ENCODE results near the gene HTR2A.

Gene HTR2A

GRCh38 chr13:46896341-46897137 lies at the start of gene HTR2A:
HTR2A (minus strand) TSS chr13:46897053; CDS start chr13:46895906, 1,147 bp downstream.
- peak; percentile 17 for DNase-seq

GRCh38 chr13:46936525-46936924 lies 39.7 kb upstream of the HTR2A start:
- no peak for DNase-seq

DNA sequence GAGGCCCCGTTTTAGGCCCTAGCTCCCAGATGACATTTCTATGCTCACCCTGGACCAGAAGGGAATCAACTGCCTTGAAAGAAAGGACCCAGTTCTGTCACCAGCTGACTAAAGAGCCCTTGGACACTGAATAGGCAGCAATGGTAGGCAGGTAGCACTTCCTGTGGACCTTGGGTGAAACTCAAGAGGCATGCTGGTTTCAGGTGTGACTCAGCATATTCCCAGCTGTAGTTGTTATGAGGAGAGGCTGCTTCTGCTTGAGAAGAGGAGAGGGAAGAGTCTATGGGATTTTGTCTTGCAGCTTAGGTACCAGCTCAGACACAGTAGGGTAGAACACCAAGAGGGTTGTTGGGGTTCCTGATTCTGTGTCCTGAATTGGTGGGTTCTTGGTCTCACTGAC lies 37.9 kb upstream of the HTR2A start:
- DNase-seq = no peak

- peak; percentile 48 for DNase-seq
These were observed 30.2 kb upstream of the HTR2A start for GRCh38 chr13:46926916-46927590.

DNA sequence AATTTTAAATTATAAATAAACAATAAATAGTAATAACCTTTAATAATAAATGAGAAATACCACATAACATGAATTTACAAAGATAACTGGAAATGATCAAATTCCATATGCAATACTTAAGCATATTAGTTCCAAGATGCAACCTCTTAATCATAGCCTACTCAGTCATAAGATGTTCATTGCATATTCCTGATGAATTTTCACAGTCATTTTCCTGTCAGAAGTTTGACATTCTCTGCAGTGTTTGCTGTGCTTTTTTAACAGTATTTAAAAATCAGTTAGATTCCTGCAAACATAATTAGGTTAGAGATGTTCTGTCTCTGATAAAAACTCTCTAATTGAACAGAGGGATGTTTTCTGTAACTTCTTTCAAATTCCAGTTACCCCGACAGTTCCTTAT lies 28.6 kb upstream of the HTR2A start:
- no peak for DNase-seq

DNA sequence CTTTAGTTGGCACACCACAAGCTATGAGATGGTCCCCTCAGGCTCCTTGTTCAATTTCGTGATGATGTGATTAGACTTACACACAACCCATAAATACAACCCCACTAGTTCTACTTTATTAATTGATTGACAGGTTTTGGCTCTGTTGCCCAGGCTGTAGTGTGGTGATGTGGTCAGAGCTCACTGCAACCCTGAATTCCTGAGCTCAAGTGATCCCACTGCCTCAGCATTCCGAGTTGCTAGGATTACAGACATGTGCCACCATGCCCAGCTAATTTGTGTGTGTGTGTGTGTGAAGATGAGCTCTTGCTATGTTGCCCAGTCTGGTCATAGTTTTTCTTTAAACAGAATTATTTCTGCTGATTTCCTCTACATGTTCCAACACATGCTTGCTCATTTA lies 17.5 kb upstream of the HTR2A start:
- DNase-seq = no peak

- DNase-seq = no peak
These were observed 16.9 kb upstream of the HTR2A start for GRCh38 chr13:46913757-46914156.

DNA sequence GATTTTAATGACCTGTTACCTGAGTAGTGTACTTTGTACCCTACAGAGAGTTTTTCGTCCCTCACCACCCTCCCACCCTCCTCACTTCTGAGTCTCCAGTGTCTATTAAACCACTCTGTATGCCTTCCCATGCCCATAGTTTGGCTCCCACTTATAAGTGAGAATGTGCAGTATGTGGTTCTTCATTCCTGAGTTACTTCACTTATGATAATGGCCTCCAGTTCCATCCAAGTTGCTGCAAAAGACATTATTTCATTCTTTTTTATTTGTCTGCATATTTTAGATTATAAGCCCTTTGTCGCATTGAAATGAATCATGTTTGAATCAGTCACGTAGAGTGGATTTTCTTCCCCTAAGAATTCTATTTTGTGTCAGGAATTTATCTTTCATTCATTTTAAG lies 12.2 kb upstream of the HTR2A start:
- no peak for DNase-seq

- DNase-seq = peak; percentile 47
These were observed 11.6 kb upstream of the HTR2A start for GRCh38 chr13:46908501-46908900.

DNA sequence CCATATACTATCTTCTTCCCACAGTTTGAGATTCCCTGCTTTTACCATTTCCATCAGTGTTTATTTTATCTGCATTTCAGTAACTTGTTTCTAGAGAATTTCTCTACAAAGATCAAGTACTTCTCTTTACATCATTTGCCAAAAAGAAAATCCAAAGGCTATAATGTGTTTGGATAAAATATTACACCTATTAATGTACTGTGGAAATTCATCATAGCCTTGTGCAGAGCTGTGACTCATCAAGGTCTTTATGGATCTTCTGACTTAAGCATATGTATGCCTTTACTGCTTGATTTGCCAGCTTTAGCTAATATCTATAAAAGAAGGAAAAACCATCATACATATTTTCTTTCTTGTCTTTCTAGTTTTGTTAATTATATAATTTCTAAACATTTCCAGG lies 9.6 kb upstream of the HTR2A start:
- DNase-seq = no peak

- DNase-seq = no peak
These were observed 8.4 kb upstream of the HTR2A start for GRCh38 chr13:46905249-46905648.

- DNase-seq = peak; percentile 40
These were observed 6.9 kb upstream of the HTR2A start for GRCh38 chr13:46903748-46904147.

DNA sequence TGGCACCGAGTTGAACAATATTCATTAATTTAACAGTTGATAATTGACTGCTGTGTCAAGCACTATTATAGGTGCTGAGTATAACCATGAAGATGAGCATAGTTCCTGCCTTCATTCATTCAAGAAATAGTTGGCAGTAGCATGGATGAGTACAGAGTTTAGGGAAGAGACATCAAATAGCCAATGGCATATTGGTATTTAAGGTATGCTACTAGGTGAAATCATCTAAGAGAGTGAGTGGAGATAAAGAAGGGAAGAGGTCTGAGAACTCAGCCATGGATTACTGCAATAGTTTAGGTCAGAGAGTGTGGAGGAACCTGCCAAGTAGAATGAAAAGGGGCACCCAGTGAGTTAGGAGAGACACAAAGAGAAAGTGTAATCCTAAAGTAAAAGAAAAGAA lies 4.9 kb upstream of the HTR2A start:
- no peak for DNase-seq

- DNase-seq = no peak
These were observed 2.9 kb upstream of the HTR2A start for GRCh38 chr13:46899801-46900200.

GRCh38 chr13:46895381-46895780 lies 1.5 kb downstream of the HTR2A start:
- no peak for DNase-seq

DNA sequence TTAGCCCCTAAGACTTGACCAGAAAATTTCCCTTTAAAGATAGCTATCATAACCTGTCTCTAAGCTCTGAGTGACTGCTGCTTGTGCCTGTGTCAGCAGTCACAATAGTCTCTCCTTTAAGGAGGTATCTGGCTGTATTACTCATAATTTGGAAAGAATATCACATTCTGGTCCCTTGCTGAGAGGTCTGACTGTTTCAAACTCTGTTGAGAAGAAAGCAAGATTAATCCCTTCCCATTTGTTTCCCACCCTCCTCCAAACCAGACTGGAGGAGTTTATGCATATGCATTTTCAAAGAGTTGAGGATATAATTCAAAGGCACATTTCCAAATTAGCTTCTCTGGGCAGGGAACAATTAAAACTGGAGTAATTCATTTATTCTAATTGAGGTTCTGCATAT lies 2.3 kb downstream of the HTR2A start:
- no peak for DNase-seq

GRCh38 chr13:46893798-46894560 lies 2.9 kb downstream of the HTR2A start:
- peak; percentile 33 for DNase-seq

- DNase-seq = no peak
These were observed 3.6 kb downstream of the HTR2A start for GRCh38 chr13:46893221-46893740.

GRCh38 chr13:46885018-46885417 lies 11.8 kb downstream of the HTR2A start:
- peak; percentile 48 for DNase-seq

DNA sequence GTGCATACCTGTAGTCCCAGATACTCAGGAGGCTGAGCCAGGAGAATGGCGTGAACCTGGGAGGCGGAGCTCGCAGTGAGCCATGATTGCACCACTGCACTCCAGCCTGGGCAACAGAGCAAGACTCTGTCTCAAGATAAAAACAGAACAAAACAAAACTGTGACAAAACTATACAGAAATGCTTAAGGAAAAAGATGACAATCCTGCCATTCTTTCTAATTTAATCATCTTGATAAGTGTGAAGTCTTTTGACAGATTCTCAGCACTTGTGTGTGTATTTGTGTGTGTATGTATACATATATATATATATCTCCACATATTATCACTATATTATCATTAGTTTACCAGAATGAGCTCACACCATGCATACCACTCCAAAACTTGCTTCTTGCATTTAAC lies 12.3 kb downstream of the HTR2A start:
- DNase-seq = no peak

DNA sequence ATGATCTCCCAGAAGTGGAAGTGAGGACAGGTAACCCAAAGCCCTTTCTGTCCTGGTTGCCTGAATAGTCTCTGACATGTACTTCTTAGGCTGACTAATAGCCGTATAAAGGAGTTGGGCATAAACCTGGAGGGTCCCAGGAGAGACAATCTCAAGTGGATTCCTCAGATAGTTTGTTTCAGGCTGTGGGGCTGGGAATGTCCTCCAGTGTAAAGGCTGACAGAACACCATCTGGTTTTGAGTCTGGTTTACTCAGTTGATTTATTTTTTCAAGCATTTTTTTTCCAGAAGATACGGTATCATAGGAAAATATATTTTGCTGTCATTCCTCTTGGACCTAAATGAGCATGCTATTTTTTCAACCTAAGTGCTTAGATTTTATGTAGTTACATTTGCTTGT lies 15.2 kb downstream of the HTR2A start:
- no peak for DNase-seq

DNA sequence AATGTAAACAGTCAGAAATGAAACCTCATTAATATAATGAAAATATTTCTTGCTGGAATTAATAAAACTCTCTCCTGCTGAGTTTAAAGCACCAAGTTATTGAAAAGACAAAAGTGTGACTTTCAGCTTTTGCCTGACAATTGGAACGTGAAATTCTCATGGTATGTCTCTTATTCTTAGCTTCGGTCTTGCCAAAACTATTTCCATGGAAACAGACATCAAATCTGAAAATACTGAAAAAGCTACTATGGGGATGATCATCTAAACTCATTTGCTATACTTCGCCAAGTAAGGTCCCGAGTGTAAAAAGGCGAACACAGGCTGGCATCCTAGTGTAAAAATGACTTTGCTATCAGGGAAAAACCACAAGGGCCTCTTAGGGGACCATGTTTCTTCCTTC lies 22.8 kb downstream of the HTR2A start:
- no peak for DNase-seq

DNA sequence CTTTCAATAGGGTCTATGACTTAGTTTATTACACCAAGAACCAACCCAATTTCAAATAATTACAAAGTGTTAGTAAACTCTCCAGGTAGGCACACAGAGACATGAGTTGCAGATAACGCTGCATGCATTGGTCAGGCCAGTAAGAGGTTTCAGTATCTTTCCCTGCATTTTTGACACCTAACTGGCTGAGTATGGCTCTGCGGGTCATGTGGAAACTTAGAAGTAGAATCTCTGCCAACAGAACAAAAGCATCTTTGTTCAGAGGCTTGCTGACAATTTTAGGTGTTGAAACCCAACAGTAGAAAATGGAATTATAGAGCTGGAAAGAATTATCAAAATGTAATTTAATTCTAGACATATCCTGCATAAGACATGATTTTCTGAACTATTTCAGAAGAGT lies 25.3 kb downstream of the HTR2A start:
- no peak for DNase-seq

- no peak for DNase-seq
These were observed 28.8 kb downstream of the HTR2A start for GRCh38 chr13:46868091-46868490.

Data from HCEC 1CT (cell line).